Skeletal muscle tissue (tissue), 4 donors: ENCODE measurements around the gene POU2F3. TPM values are rescaled to one million over a fixed set of nuclear protein-coding genes. Genes with fewer than 3 reads are reported as not detected.

Experiments
- H3K27ac ChIP-seq: one replicate; pipeline ENCODE4 v1.7.0; 2013; ENCODE audit warnings: mild to moderate bottlenecking, low read depth, low read length, inconsistent platforms
- H3K27me3 ChIP-seq, 3 donors: one replicate each; pipeline ENCODE4 v1.7.0; 2013; ENCODE audit warnings: low read length in 3 of 3; ENCODE audit not compliant: control insufficient read depth in 3 of 3, insufficient read depth in 3 of 3
- H3K36me3 ChIP-seq, 3 donors: one replicate each; pipeline ENCODE4 v1.7.0; 2013; ENCODE audit warnings: low read length in 3 of 3; ENCODE audit not compliant: control insufficient read depth in 3 of 3, insufficient read depth in 3 of 3
- H3K4me1 ChIP-seq, 3 donors: one replicate each; pipeline ENCODE4 v1.7.0; 2013; ENCODE audit warnings: low read length in 3 of 3, mild to moderate bottlenecking in 3 of 3; ENCODE audit not compliant: control insufficient read depth in 3 of 3, insufficient read depth in 3 of 3
- H3K4me3 ChIP-seq, 3 donors: one replicate each; pipeline ENCODE4 v1.7.0; 2013; ENCODE audit warnings: low read length in 3 of 3
- H3K9ac ChIP-seq, 3 donors: one replicate each; pipeline ENCODE4 v1.7.0; 2013; ENCODE audit warnings: low read length in 3 of 3, mild to moderate bottlenecking in 3 of 3, moderate library complexity in 2 of 3, low read depth in 1 of 3
- H3K9me3 ChIP-seq, 3 donors: one replicate each; pipeline ENCODE4 v1.7.0; 2013; ENCODE audit warnings: low read length in 3 of 3; ENCODE audit not compliant: control insufficient read depth in 3 of 3
- total RNA-seq: library from RNA; depleted of rRNA; stranded (reverse); fragments of >200 nt; gene quantifications from one replicate; pipeline ENCODE4 v1.2.3, GENCODE V29; 2014
- donor health status: Osteomylitis.

POU2F3 gene
- total RNA-seq, 1 donor from 2014 or later = not detected

GRCh38 chr11:120209746-120210625, 30.0 kb upstream of the POU2F3 start:
- Histone ChIP-seq H3K9me3 (no peaks in the 10 kb centered on the region), H3K9ac (peak overlapping the region; percentile 48 to 82 (median 74)), H3K4me1 (peaks cover 29 to 39% (median 32%) of the 10 kb centered on the region in 3 donors), H3K4me3 (peak overlapping the region; percentile 65 to 82 (median 73)), H3K36me3 (peaks cover 0 to 4% (median 0%) of the 10 kb centered on the region in 3 donors), H3K27me3 (peaks cover 2 to 38% (median 6%) of the 10 kb centered on the region in 3 donors), H3K27ac (peak overlapping the region; percentile 58)

- peaks cover 36 to 47% (median 40%) of the 10 kb centered on the region in 3 donors for H3K4me1 ChIP-seq
Observed at GRCh38 chr11:120210626-120211521, 29.1 kb upstream of the POU2F3 start, which contains the start of gene OAF. Gene OAF, plus strand, starts transcription at chr11:120211032. Its CDS starts 248 bp downstream, at chr11:120211280.

GRCh38 chr11:120211522-120212258, 28.2 kb upstream of the POU2F3 start:
- Histone ChIP-seq H3K9me3 (no peaks in the 10 kb centered on the region), H3K9ac (peak overlapping the region; percentile 59 to 76 (median 63)), H3K27me3 (peaks cover 2 to 38% (median 6%) of the 10 kb centered on the region in 3 donors), H3K4me3 (peak overlapping the region; percentile 69 to 73 (median 72)), H3K27ac (peak overlapping the region; percentile 60), H3K4me1 (peaks cover 43 to 55% (median 48%) of the 10 kb centered on the region in 3 donors), H3K36me3 (peaks cover 0 to 9% (median 3%) of the 10 kb centered on the region in 3 donors)

More at GRCh38 chr11:120210626-120211521, 29.1 kb upstream of the POU2F3 start, which contains the start of gene OAF:
- H3K9me3 ChIP-seq = no peaks in the 10 kb centered on the region
- peaks cover 0 to 6% (median 3%) of the 10 kb centered on the region in 3 donors for H3K36me3 ChIP-seq
- H3K4me3 ChIP-seq = peak within 1 kb of the TSS; percentile 69 to 82 (median 73)
- peaks cover 2 to 42% (median 6%) of the 10 kb centered on the region in 3 donors for H3K27me3 ChIP-seq
- peak within 1 kb of the TSS; percentile 60 for H3K27ac ChIP-seq
- peak within 1 kb of the TSS; percentile 59 to 82 (median 74) for H3K9ac ChIP-seq

- peaks cover 0 to 9% (median 3%) of the 10 kb centered on the region in 3 donors for H3K36me3 ChIP-seq
- peak overlapping the region; percentile 54 for H3K27ac ChIP-seq
- H3K4me3 ChIP-seq = peak overlapping the region; percentile 40 to 75 (median 73)
- H3K9ac ChIP-seq = peak overlapping the region; percentile 8 to 50 (median 45)
- H3K9me3 ChIP-seq = no peaks in the 10 kb centered on the region
- peaks cover 2 to 42% (median 3%) of the 10 kb centered on the region in 3 donors for H3K27me3 ChIP-seq
- H3K4me1 ChIP-seq = peaks cover 44 to 59% (median 52%) of the 10 kb centered on the region in 3 donors
Observed at GRCh38 chr11:120212259-120212878, 27.6 kb upstream of the POU2F3 start.

GRCh38 chr11:120212926-120213325, 27.0 kb upstream of the POU2F3 start:
- Histone ChIP-seq H3K4me3 (peak overlapping the region; percentile 40 to 75 (median 73)), H3K9me3 (no peaks in the 10 kb centered on the region), H3K27ac (peak overlapping the region; percentile 54), H3K27me3 (peaks cover 3 to 38% (median 4%) of the 10 kb centered on the region in 3 donors), H3K36me3 (peaks cover 0 to 14% (median 4%) of the 10 kb centered on the region in 3 donors), H3K9ac (peak overlapping the region; percentile 8 to 50 (median 45)), H3K4me1 (peaks cover 44 to 53% (median 51%) of the 10 kb centered on the region in 3 donors)

- H3K36me3 ChIP-seq = peaks cover 0 to 14% (median 4%) of the 10 kb centered on the region in 3 donors
- peaks cover 2 to 30% (median 3%) of the 10 kb centered on the region in 3 donors for H3K27me3 ChIP-seq
- peak overlapping the region in 1 of 3 donors; percentile 33 for H3K9ac ChIP-seq
- H3K4me1 ChIP-seq = peaks cover 44 to 53% (median 51%) of the 10 kb centered on the region in 3 donors
- no peak overlapping the region for H3K27ac ChIP-seq
- H3K9me3 ChIP-seq = no peaks in the 10 kb centered on the region
- H3K4me3 ChIP-seq = peak overlapping the region in 1 of 3 donors; percentile 30
Observed at GRCh38 chr11:120214581-120214980, 25.4 kb upstream of the POU2F3 start.

GRCh38 chr11:120215634-120216033, 24.3 kb upstream of the POU2F3 start:
- Histone ChIP-seq H3K4me3 (peak overlapping the region in 1 of 3 donors; percentile 32), H3K36me3 (peaks cover 0 to 14% (median 4%) of the 10 kb centered on the region in 3 donors)

GRCh38 chr11:120216426-120217102, 23.4 kb upstream of the POU2F3 start:
- peaks cover 0 to 14% (median 4%) of the 10 kb centered on the region in 3 donors for H3K36me3 ChIP-seq
- H3K9ac ChIP-seq = no peak overlapping the region
- H3K4me1 ChIP-seq = peaks cover 51 to 60% (median 56%) of the 10 kb centered on the region in 3 donors
- H3K27me3 ChIP-seq = peaks cover 0 to 20% (median 2%) of the 10 kb centered on the region in 3 donors
- peak overlapping the region in 1 of 3 donors; percentile 2 for H3K4me3 ChIP-seq
- no peaks in the 10 kb centered on the region for H3K9me3 ChIP-seq
- no peak overlapping the region for H3K27ac ChIP-seq

More at GRCh38 chr11:120215634-120216033, 24.3 kb upstream of the POU2F3 start:
- H3K9me3 ChIP-seq = no peaks in the 10 kb centered on the region
- H3K27ac ChIP-seq = peak overlapping the region; percentile 54
- H3K27me3 ChIP-seq = peaks cover 0 to 26% (median 2%) of the 10 kb centered on the region in 3 donors
- H3K4me1 ChIP-seq = peaks cover 45 to 57% (median 53%) of the 10 kb centered on the region in 3 donors
- H3K9ac ChIP-seq = no peak overlapping the region
